ENCODE data around the gene MED22.
"Not testable (repeated sequence)": the region's sequence is repeated elsewhere in the genome, so short reads cannot be mapped to it uniquely, and the experiment has no call there.

Gene MED22

GRCh38 chr9:133354766-133355165 is 6.8 kb upstream of the MED22 start:
- no peak for DNase-seq

GRCh38 chr9:133353548-133353947 is 5.6 kb upstream of the MED22 start:
- no peak for DNase-seq

GRCh38 chr9:133352635-133353340 is 4.9 kb upstream of the MED22 start:
- no peak for DNase-seq

GRCh38 chr9:133351908-133352634 is 4.1 kb upstream of the MED22 start:
- DNase-seq = peak in 1 of 2 experiments; percentile 23

- no peak for DNase-seq
These were observed 3.6 kb upstream of the MED22 start for GRCh38 chr9:133351526-133351907.

GRCh38 chr9:133349965-133350616 is 2.2 kb upstream of the MED22 start:
- DNase-seq = no peak

- no peak for DNase-seq
These were observed 1.0 kb upstream of the MED22 start for GRCh38 chr9:133348718-133349573.

GRCh38 chr9:133347515-133347984 is 381 bp downstream of the MED22 start:
- DNase-seq = peak in 1 of 2 experiments; percentile 45

- no peak for DNase-seq
These were observed 1.7 kb downstream of the MED22 start for GRCh38 chr9:133346021-133346785.

- DNase-seq = no peak
These were observed 2.3 kb downstream of the MED22 start for GRCh38 chr9:133345596-133345995.

GRCh38 chr9:133344979-133345378 is 3.0 kb downstream of the MED22 start:
- DNase-seq = no peak

GRCh38 chr9:133344071-133344470 is 3.9 kb downstream of the MED22 start:
- DNase-seq = no peak

GRCh38 chr9:133342570-133342969 is 5.4 kb downstream of the MED22 start:
- DNase-seq = no peak

- DNase-seq = no peak
These were observed 5.9 kb downstream of the MED22 start for GRCh38 chr9:133342069-133342406.

- DNase-seq = no peak
These were observed 6.4 kb downstream of the MED22 start for GRCh38 chr9:133341369-133342068.

GRCh38 chr9:133340916-133341315 is 7.0 kb downstream of the MED22 start:
- DNase-seq = no peak

GRCh38 chr9:133340256-133340655 is 7.7 kb downstream of the MED22 start:
- no peak for DNase-seq

GRCh38 chr9:133339641-133340040 is 8.3 kb downstream of the MED22 start:
- no peak for DNase-seq

GRCh38 chr9:133335924-133336811 is 11.8 kb downstream of the MED22 start, which contains the start of gene SURF6:
Gene SURF6 (minus strand): TSS chr9:133336188. CDS start chr9:133336132, 56 bp downstream.
- peak; percentile 80 to 90 for DNase-seq

- not testable (repeated sequence) for DNase-seq
These were observed 13.0 kb downstream of the MED22 start for GRCh38 chr9:133334888-133335287.
